Ovary (tissue), 3 donors: ENCODE data around the gene TPX2.

Experiments
- CTCF ChIP-seq, 3 donors: fragments of 450-650 bp in 2 of 3; fragments of 200-600 bp in 1 of 3; IDR thresholded peaks; one replicate each; pipeline versions ENCODE4 v1.5.1 to v1.8.0; 2016 to 2022; ENCODE audit warnings: antibody characterized with exemption in 3 of 3, mild to moderate bottlenecking in 1 of 3
- EP300 ChIP-seq: sonication (generic); formaldehyde crosslinking; IDR thresholded peaks from one replicate; pipeline ENCODE4 v1.6.1; 2017; ENCODE audit warnings: antibody characterized with exemption
- POLR2A ChIP-seq: fragments of 450-650 bp; IDR thresholded peaks from one replicate; pipeline ENCODE4 v1.6.1; 2017; ENCODE audit warnings: antibody characterized with exemption, mild to moderate bottlenecking, moderate library complexity
- donor health status: DM: no; HTN: no; CAD: no.

- TF ChIP-seq CTCF (IDR thresholded peaks at IDR 0.05) (no peak), EP300 (no peak), POLR2A (no peak)
These were observed 23.3 kb upstream of the TPX2 start for GRCh38 chr20:31715766-31716165.
